ENCODE data around the gene C13orf46.

GRCh38 chr13:114016321-114017027 is 42.6 kb upstream of the C13orf46 start:
- no peak for TF ChIP-seq CTCF (IDR thresholded peaks at IDR 0.05; ENCODE audit: insufficient read depth, low read length)
- no peak for TF ChIP-seq GABPA (IDR thresholded peaks at IDR 0.05; ENCODE audit: low read depth)
- TF ChIP-seq POLR2AphosphoS5 (IDR thresholded peaks at IDR 0.05; ENCODE audit: low read depth), result no peak

Data from HL-60 (cell line).